K562 (cell line): ENCODE data around the gene KAT2B. TPM values are rescaled to one million over a fixed set of nuclear protein-coding genes. Genes with fewer than 3 reads are reported as not detected.

Experiments used
- ATAC-seq: fragments of 200-7000 bp; cut with Tn5 transposase; 3 replicates; pipeline ENCODE4 v1.9.1; 2020; ENCODE audit warnings: moderate library complexity
- BruUV-seq: library from RNA; stranded (reverse); fragments of 400-500 nt; replicated peaks from 2 replicates; lab custom pipeline; 2021; lab: Mats Ljungman, UMichigan
- CTCF ChIA-PET: fragments of 300-600 bp; formaldehyde crosslinking; extraction: SDS; loops from one replicate; lab custom pipeline; 2021; ENCODE audit warnings: low intra/inter-chr PET ratio; lab: Yijun Ruan, JAX
- POLR2A ChIA-PET: fragments of 300-600, 350-650 bp; sonication (Branson Sonifier 250); formaldehyde crosslinking; extraction: SDS; loops from one replicate; lab custom pipeline; 2021; ENCODE audit warnings: antibody characterized with exemption, inconsistent platforms; lab: Yijun Ruan, JAX
- DNase-seq, 4 experiments: peaks; one replicate each; pipeline versions ENCODE4 v3.0.0 to v3.0.0-alpha.2; 2011 to 2018; ENCODE audit warnings: low spot score in 3 of 4, mixed read lengths in 3 of 4; ENCODE audit errors: extremely low read depth in 1 of 4
- FAIRE-seq: peaks from 2 replicates; lab custom pipeline; 2011; peaks lifted over from hg19 to GRCh38; lab: Jason Lieb, UNC
- H2AFZ ChIP-seq: 2 replicates; pipeline ENCODE4 v1.6.0; 2011; ENCODE audit warnings: low read depth, low read length, control low read depth, inconsistent platforms
- H3K27ac ChIP-seq: fragments of 200-600 bp; 3 replicates; pipeline ENCODE4 v1.8.0; 2011; ENCODE audit warnings: low read depth, mild to moderate bottlenecking, control low read depth, inconsistent platforms, low read length, moderate library complexity, mixed read lengths; ENCODE audit errors: extremely low read depth
- H3K27me3 ChIP-seq, 2 experiments: fragments of 300-600 bp in 1 of 2; 2 replicates in 1 of 2; 3 replicates in 1 of 2; pipeline versions ENCODE4 v1.6.0 to v1.8.0; 2011; ENCODE audit warnings: inconsistent platforms in 2 of 2, low read length in 2 of 2, mild to moderate bottlenecking in 1 of 2, mixed read lengths in 1 of 2, moderate library complexity in 1 of 2; ENCODE audit not compliant: control insufficient read depth in 2 of 2, insufficient read depth in 2 of 2
- H3K36me3 ChIP-seq: fragments of 300-600 bp; 3 replicates; pipeline ENCODE4 v1.8.0; 2011; ENCODE audit warnings: mild to moderate bottlenecking, low read length, inconsistent platforms; ENCODE audit not compliant: control insufficient read depth, insufficient read depth
- H3K4me1 ChIP-seq, 2 experiments: fragments of 200-600 bp in 1 of 2; replicated peaks in 1 of 2; 2 replicates in 1 of 2; 3 replicates in 1 of 2; pipeline versions ENCODE4 v1.5.1 to v1.8.0; 2011; ENCODE audit warnings: inconsistent platforms in 2 of 2, low read length in 2 of 2, mild to moderate bottlenecking in 1 of 2, mixed read lengths in 1 of 2, moderate library complexity in 1 of 2; ENCODE audit not compliant: control insufficient read depth in 2 of 2, insufficient read depth in 2 of 2
- H3K4me2 ChIP-seq: 2 replicates; pipeline ENCODE4 v1.6.1; 2011; ENCODE audit warnings: low read length, control low read depth, inconsistent platforms, mixed read lengths; ENCODE audit not compliant: insufficient read depth
- H3K4me3 ChIP-seq: fragments of 200-600 bp; sonication (generic), shearing (Covaris generic); 2 replicates; pipeline ENCODE4 v1.5.1; 2016; ENCODE audit warnings: control low read depth, inconsistent platforms
- H3K79me2 ChIP-seq: fragments of 200-600 bp; 3 replicates; pipeline ENCODE4 v1.8.0; 2011; ENCODE audit warnings: low read length, inconsistent platforms; ENCODE audit not compliant: control insufficient read depth, insufficient read depth
- H3K9ac ChIP-seq, 2 experiments: 2 replicates each; pipeline versions ENCODE4 v1.6.0 to v1.6.1; 2011; ENCODE audit warnings: low read depth in 2 of 2, low read length in 2 of 2, control low read depth in 1 of 2, inconsistent platforms in 1 of 2, mild to moderate bottlenecking in 1 of 2, mixed read lengths in 1 of 2; ENCODE audit not compliant: insufficient read depth in 1 of 2
- H3K9me1 ChIP-seq: one replicate; pipeline ENCODE4 v1.6.0; 2011; ENCODE audit warnings: inconsistent platforms, mild to moderate bottlenecking, low read length, moderate library complexity; ENCODE audit not compliant: control insufficient read depth, insufficient read depth
- H3K9me3 ChIP-seq: replicated peaks from 2 replicates; pipeline ENCODE4 v1.5.1; 2011; ENCODE audit warnings: low read depth, low read length, inconsistent platforms; ENCODE audit not compliant: control insufficient read depth, insufficient read depth
- H4K20me1 ChIP-seq: replicated peaks from 2 replicates; pipeline ENCODE4 v1.6.1; 2011; ENCODE audit warnings: low read length, inconsistent platforms, mixed read lengths; ENCODE audit not compliant: control insufficient read depth, insufficient read depth
- BRD4 ChIP-seq: fragments of 200-600 bp; sonication (generic); IDR thresholded peaks from 2 replicates; pipeline ENCODE4 v1.6.1; 2017; ENCODE audit warnings: inconsistent platforms
- CEBPB ChIP-seq: fragments of 450-650 bp; IDR thresholded peaks from 2 replicates; pipeline ENCODE4 v1.6.1; 2016; ENCODE audit warnings: missing genetic modification characterization, missing compliant biosample characterization
- CEBPG ChIP-seq, 3 experiments: fragments of 200-800 bp in 1 of 3; sonication (Bioruptor generic) in 1 of 3; sonication (generic) in 1 of 3; formaldehyde crosslinking in 1 of 3; IDR thresholded peaks in 2 of 3; conservative IDR thresholded peaks in 1 of 3; 2 replicates each; pipeline versions ENCODE4 v1.6.1 to v1.8.0; 2016 to 2022; ENCODE audit warnings: missing compliant biosample characterization in 2 of 3, missing genetic modification characterization in 2 of 3, mild to moderate bottlenecking in 1 of 3, missing genetic modification reagents in 1 of 3
- FOSL1 ChIP-seq: fragments of 200-800 bp; sonication (Bioruptor generic); conservative IDR thresholded peaks from 2 replicates; pipeline ENCODE4 v1.6.1; 2016; ENCODE audit warnings: missing genetic modification characterization, missing compliant biosample characterization
- FOXA3 ChIP-seq, 2 experiments: fragments of 450-650 bp in 1 of 2; sonication (generic) in 1 of 2; formaldehyde crosslinking; IDR thresholded peaks in 1 of 2; conservative IDR thresholded peaks in 1 of 2; 2 replicates each; pipeline versions ENCODE4 v1.4.0 to v1.8.0; 2020 to 2022; ENCODE audit warnings: mild to moderate bottlenecking in 2 of 2, missing genetic modification reagents in 1 of 2
- MECOM ChIP-seq: fragments of 250-450 bp; sonication (Bioruptor Pico); IDR thresholded peaks from 2 replicates; pipeline ENCODE4 v1.8.0; 2022; ENCODE audit warnings: inconsistent platforms
- TAF1 ChIP-seq: IDR thresholded peaks from 2 replicates; pipeline ENCODE4 v1.6.1; 2011; ENCODE audit warnings: mild to moderate bottlenecking, low read length, moderate library complexity; ENCODE audit not compliant: insufficient read depth, control insufficient read depth, severe bottlenecking; ENCODE audit errors: extremely low read depth
- WHSC1 ChIP-seq: IDR thresholded peaks from one replicate; pipeline ENCODE4 v1.6.1; 2012; ENCODE audit warnings: low read length, control low read depth, inconsistent platforms
- WGBS: fragments of 100-300 bp; shearing (Covaris generic); methylation state at CpG from one replicate; pipeline ENCODE4 v1.1.6; 2016; ENCODE audit warnings: low coverage, mixed read lengths; ENCODE audit not compliant: insufficient coverage; ENCODE audit errors: missing lambda C conversion rate; 5-methylcytosine and 5-hydroxymethylcytosine counted together
- in situ Hi-C: fragments of 300-500 bp; cut with MboI; formaldehyde crosslinking; loops from 4 replicates; pipeline ENCODE4 v1.15.0; 2018; ENCODE audit warnings: inconsistent platforms, mixed read lengths
- intact Hi-C: fragments of 100-400 bp; cut with micrococcal nuclease; formaldehyde crosslinking; loops from 2 replicates; pipeline ENCODE4 v1.14.2; 2022
- polyA plus RNA-seq, 8 experiments: library from polyadenylated mRNA; depleted of rRNA in 4 of 8; stranded (reverse) in 5 of 8; unstranded in 3 of 8; fragments of >200 nt; fragmentation: Nextera tagmentation in 2 of 8; fragmentation: Illumina TruSeq in 1 of 8; extraction: Ambion mirVana in 2 of 8; extraction: Trizol in 1 of 8; gene quantifications; 2 replicates each; pipeline versions ENCODE4 v1.2.1 to v1.2.3, GENCODE V29; 2011 to 2014; ENCODE audit warnings: inconsistent platforms in 1 of 8, missing spikeins in 1 of 8
- total RNA-seq, 7 experiments: library from RNA; depleted of rRNA in 6 of 7; stranded (reverse); fragments of >200 nt in 6 of 7; fragmentation: Illumina TruSeq in 2 of 7; extraction: Trizol in 2 of 7; gene quantifications; 2 replicates each; pipeline versions ENCODE4 v1.2.1 to v1.2.3, GENCODE V29; 2011 to 2021; ENCODE audit warnings: low replicate concordance in 1 of 7

KAT2B gene
- total and polyA plus RNA-seq, 9 of the 15 experiments (the other 6 are each of a cell fraction or from before 2014, with no cell fraction given) = 3.3 to 14.9 (median 12.2) TPM

- H4K20me1 ChIP-seq = no peaks in the 10 kb centered on the region
- no peak overlapping the region for H3K9ac ChIP-seq
- H3K27me3 ChIP-seq = no peaks in the 10 kb centered on the region
- POLR2A ChIA-PET = interaction anchor here (1.0 kb wide), 2 partner anchors 14 to 47 kb away, joined by 3 to 4 read pairs; no protein-coding TSS in a partner anchor
- TF ChIP-seq BRD4 = no peak
- peak; percentile 52 for TF ChIP-seq FOSL1 (tag)
- TF ChIP-seq WHSC1 = no peak
- TF ChIP-seq CEBPG (CRISPR knock-in tag; IDR thresholded peaks at IDR 0.05) = no peak
- peak; percentile 19 to 47; a peak in 2 of 4 replicates for TF ChIP-seq CEBPG (tag; conservative IDR thresholded peaks at IDR 0.05 in 1 of 2, IDR thresholded peaks at IDR 0.05 in 1 of 2)
- peak; percentile 71 for TF ChIP-seq CEBPB (tag)
- TF ChIP-seq FOXA3 (CRISPR knock-in tag; conservative IDR thresholded peaks at IDR 0.05 in 1 of 2, IDR thresholded peaks at IDR 0.05 in 1 of 2) = peak in 1 of 2 experiments; percentile 58; a peak in 2 of 4 replicates
- TF ChIP-seq MECOM (CRISPR knock-in tag) = no peak
- TF ChIP-seq TAF1 = no peak
- TF ChIP-seq, all 486 proteins: peak for 4
- CTCF ChIA-PET = no interaction called here
- no peak overlapping the region for H3K4me2 ChIP-seq
- H3K27ac ChIP-seq = no peak overlapping the region
- 0 out of 2 replicates have a peak overlapping the region, but pooled peaks have one; percentile 1 for H2AFZ ChIP-seq
- ATAC-seq (no peak; the same call in 2 of the 3 replicates), FAIRE-seq (no peak), DNase-seq (no peak)
- H3K9me3 ChIP-seq = no peaks in the 10 kb centered on the region
- no peak overlapping the region for H3K4me3 ChIP-seq
- H3K9me1 ChIP-seq = no peaks in the 10 kb centered on the region
- H3K79me2 ChIP-seq = no peaks in the 10 kb centered on the region
- intact Hi-C loops = no loop called here
- 5% methylated on average over 2 of the region's 2 CpGs for WGBS
- in situ Hi-C loops = no loop called here
- H3K4me1 ChIP-seq = peaks cover 0 to 4% of the 10 kb centered on the region in 2 experiments; a peak in 3 of 5 replicates
- no TSS peak for BruUV-seq
- H3K36me3 ChIP-seq = peaks cover 15% of the 10 kb centered on the region; the same call in 1 of the 3 replicates
These were observed 68.6 kb downstream of the KAT2B start for GRCh38 chr3:20108869-20109268.
